ENCODE results near the gene F2RL1. TPM values are rescaled to one million over a fixed set of nuclear protein-coding genes. Genes with fewer than 3 reads are reported as not detected.

The F2RL1 gene
- total RNA-seq, 4 donors from 2014 or later, result 0.26 to 1.3 (median 0.85) TPM

DNA sequence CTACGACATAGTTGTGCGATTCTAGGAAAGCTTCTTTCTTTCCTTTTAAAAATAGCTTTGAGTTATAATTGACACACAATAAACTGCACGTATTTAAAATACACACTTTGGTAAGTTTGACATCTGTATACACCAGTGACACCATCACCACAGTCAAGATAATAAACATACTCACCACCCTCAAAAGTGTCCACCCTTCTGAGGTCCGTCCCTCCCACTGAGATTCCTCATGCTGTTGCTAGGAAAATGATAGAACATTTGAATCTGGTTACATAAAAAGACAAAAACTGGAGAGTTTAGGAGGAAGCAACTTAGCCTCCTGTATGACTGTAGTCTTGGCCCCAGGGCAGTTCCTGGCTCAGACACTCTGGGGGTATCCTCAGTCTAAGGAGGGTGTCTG lies 48.2 kb downstream of the F2RL1 start:
- no peaks in the 10 kb centered on the region for H3K27me3 ChIP-seq
- TF ChIP-seq EP300 (IDR thresholded peaks at IDR 0.05) (no peak), CTCF (IDR thresholded peaks at IDR 0.05) (no peak), POLR2AphosphoS5 (IDR thresholded peaks at IDR 0.05) (no peak), POLR2A (IDR thresholded peaks at IDR 0.05; ENCODE audit: low read depth) (no peak)
- intact Hi-C loops (cut with DNase I), result loop anchor here (10.0 kb wide), 1 partner anchor 148 kb away; no protein-coding TSS in a partner anchor
- no peak overlapping the region for H3K27ac ChIP-seq (replicated peaks in 1 of 4)
- WGBS, result 62% methylated on average over 4 of the region's 4 CpGs
- no peak for DNase-seq (ENCODE audit: extremely low spot score)
- H3K36me3 ChIP-seq, result no peaks in the 10 kb centered on the region
- no peak overlapping the region for H3K4me3 ChIP-seq
- no peaks in the 10 kb centered on the region for H3K9me3 ChIP-seq
- H3K4me1 ChIP-seq, result no peaks in the 10 kb centered on the region

DNA sequence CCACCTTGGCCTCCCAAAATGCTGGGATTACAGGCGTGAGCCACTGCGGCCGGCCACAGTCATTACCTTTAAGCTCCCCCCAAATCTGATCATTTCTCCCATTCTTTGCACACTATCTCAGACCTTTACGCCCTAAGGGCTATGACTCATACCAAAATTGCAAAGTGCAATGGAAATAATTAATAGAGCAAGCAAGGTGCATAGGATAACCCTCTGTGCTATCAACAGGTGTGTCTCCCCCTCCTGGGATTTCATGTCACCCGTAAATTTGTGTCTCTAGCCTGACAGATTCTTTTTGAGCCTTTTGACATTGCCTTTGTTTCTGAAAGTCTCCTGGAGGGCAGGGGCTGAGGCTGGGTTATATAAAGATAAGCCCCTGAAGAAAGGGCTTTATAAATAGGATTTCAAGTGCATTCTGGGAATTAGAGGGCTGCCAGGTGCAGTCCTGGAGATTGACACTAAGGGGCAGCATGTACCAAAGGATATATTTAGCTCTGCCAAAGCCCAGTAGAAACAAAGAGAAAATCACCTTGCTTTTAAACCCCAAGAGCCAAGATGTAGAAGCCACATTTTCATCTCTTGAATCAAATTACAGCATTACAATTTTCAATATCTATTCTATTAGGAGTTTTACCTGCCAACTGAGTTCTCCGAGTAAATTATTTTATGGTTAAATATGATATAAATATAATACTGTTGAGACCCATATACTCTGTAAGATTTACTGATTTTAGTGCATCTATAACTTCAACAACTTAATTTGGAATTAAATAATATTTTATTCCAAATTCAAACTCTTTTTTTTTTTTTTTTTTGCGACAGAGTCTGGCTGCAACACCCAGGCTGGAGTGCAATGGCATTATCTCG lies 49.2 kb downstream of the F2RL1 start:
- TF ChIP-seq POLR2AphosphoS5 (IDR thresholded peaks at IDR 0.05) (no peak), CTCF (IDR thresholded peaks at IDR 0.05) (peak; percentile 39 to 65 (median 55)), POLR2A (IDR thresholded peaks at IDR 0.05; ENCODE audit: low read depth) (no peak), EP300 (IDR thresholded peaks at IDR 0.05) (no peak)
- H3K27me3 ChIP-seq, result no peaks in the 10 kb centered on the region
- H3K9me3 ChIP-seq, result no peaks in the 10 kb centered on the region
- H3K4me3 ChIP-seq, result no peak overlapping the region
- H3K27ac ChIP-seq (replicated peaks in 1 of 4), result no peak overlapping the region
- H3K36me3 ChIP-seq, result no peaks in the 10 kb centered on the region
- no peak for DNase-seq (ENCODE audit: extremely low spot score)
- H3K4me1 ChIP-seq, result no peaks in the 10 kb centered on the region
- intact Hi-C loops (cut with DNase I), result loop anchor here (10.0 kb wide), 1 partner anchor 147 kb away; no protein-coding TSS in a partner anchor
- WGBS, result 72% methylated on average over 8 of the region's 8 CpGs

GRCh38 chr5:76870046-76870445 lies 51.2 kb downstream of the F2RL1 start:
- Histone ChIP-seq H3K27me3 (no peaks in the 10 kb centered on the region), H3K9me3 (no peaks in the 10 kb centered on the region), H3K27ac (replicated peaks in 1 of 4) (no peak overlapping the region), H3K4me1 (no peaks in the 10 kb centered on the region), H3K4me3 (no peak overlapping the region), H3K36me3 (no peaks in the 10 kb centered on the region)
- DNase-seq (ENCODE audit: extremely low spot score), result no peak
- TF ChIP-seq EP300 (IDR thresholded peaks at IDR 0.05), result no peak
- TF ChIP-seq POLR2A (IDR thresholded peaks at IDR 0.05; ENCODE audit: low read depth), result no peak
- no peak for TF ChIP-seq POLR2AphosphoS5 (IDR thresholded peaks at IDR 0.05)
- no peak for TF ChIP-seq CTCF (IDR thresholded peaks at IDR 0.05)
- WGBS, result 75% methylated on average over 6 of the region's 6 CpGs
- intact Hi-C loops (cut with DNase I), result no loop called here

DNA sequence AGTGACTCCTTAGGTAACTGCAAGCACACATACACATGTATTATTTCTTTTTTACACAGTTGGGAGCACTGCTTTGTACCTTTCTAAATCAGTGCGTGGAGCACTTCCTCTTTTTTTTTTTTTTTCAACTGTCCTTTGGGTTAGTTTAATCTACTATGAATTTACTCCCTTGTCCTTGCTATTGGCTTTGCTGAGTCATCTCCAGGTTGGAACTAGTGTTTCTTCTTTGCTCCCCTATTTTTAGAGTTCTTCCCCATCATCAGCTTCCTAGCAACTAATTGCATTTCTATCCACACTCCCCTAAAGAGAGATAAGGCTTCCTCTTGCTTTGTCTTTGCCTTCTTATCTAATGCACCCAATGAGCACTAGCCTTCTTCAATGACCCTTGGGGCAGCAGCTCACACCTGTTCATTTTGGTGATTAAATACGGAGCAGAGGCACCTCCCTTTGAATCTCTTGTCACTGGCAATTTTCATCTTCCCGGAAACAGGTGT lies 55.3 kb downstream of the F2RL1 start:
- no peak for DNase-seq (ENCODE audit: extremely low spot score)
- Histone ChIP-seq H3K4me3 (no peak overlapping the region), H3K9me3 (no peaks in the 10 kb centered on the region), H3K27ac (replicated peaks in 1 of 4) (no peak overlapping the region), H3K4me1 (no peaks in the 10 kb centered on the region), H3K27me3 (no peaks in the 10 kb centered on the region), H3K36me3 (no peaks in the 10 kb centered on the region)
- TF ChIP-seq CTCF (IDR thresholded peaks at IDR 0.05) (no peak), EP300 (IDR thresholded peaks at IDR 0.05) (no peak), POLR2AphosphoS5 (IDR thresholded peaks at IDR 0.05) (no peak), POLR2A (IDR thresholded peaks at IDR 0.05; ENCODE audit: low read depth) (no peak)
- intact Hi-C loops (cut with DNase I), result no loop called here
- 62% methylated on average over 3 of the region's 3 CpGs for WGBS

Small RNA genes lying within 50 kb of the gene (small RNA-seq; reads per million reads assigned to genes)
- 0 reads per million in 3 donors for gene RN7SL208P

Other genes with a start within 250 kb of the F2RL1 start
- 1 to 10 TPM; 2.8 to 7.1 (median 4.6) TPM for gene F2RL2, start 195.6 kb upstream of the F2RL1 start, total RNA-seq
- 10 to 100 TPM; 12.1 to 14.1 (median 13.9) TPM for gene F2R, start 102.9 kb upstream of the F2RL1 start, total RNA-seq
- not detected for gene S100Z, start 31.0 kb downstream of the F2RL1 start, total RNA-seq
- 1 to 10 TPM in 1 of 4 donors, under 1 TPM in 2, not detected in 1; 0.52 to 1.8 (median 0.84) TPM for gene CRHBP, start 134.0 kb downstream of the F2RL1 start, total RNA-seq
- 10 to 100 TPM; 16.4 to 25.0 (median 22.7) TPM for gene AGGF1, start 211.4 kb downstream of the F2RL1 start, total RNA-seq